ENCODE results near the gene UQCRH. TPM values are rescaled to one million over a fixed set of nuclear protein-coding genes. Genes with fewer than 3 reads are reported as not detected.
"Not testable (repeated sequence)": the region's sequence is repeated elsewhere in the genome, so short reads cannot be mapped to it uniquely, and the experiment has no call there.

Gene UQCRH
- total RNA-seq, 1 experiment from 2014 or later: 525 TPM

- H3K27me3 ChIP-seq (replicated peaks): no peaks in the 10 kb centered on the region
- peaks cover 50% of the 10 kb centered on the region for H3K36me3 ChIP-seq
- H3K27ac ChIP-seq: no peak overlapping the region
- no peak overlapping the region for H3K4me3 ChIP-seq
- DNase-seq (ENCODE audit: low read depth in 1 of 2, low spot score in 2 of 2): no peak
- peaks cover 8% of the 10 kb centered on the region for H3K4me1 ChIP-seq (replicated peaks)
- H3K9me3 ChIP-seq (replicated peaks): no peaks in the 10 kb centered on the region
These were observed 2.6 kb downstream of the UQCRH start for GRCh38 chr1:46306159-46306530.

- H3K36me3 ChIP-seq: peaks cover 67% of the 10 kb centered on the region
These were observed 6.1 kb downstream of the UQCRH start for GRCh38 chr1:46309401-46310159.

DNA sequence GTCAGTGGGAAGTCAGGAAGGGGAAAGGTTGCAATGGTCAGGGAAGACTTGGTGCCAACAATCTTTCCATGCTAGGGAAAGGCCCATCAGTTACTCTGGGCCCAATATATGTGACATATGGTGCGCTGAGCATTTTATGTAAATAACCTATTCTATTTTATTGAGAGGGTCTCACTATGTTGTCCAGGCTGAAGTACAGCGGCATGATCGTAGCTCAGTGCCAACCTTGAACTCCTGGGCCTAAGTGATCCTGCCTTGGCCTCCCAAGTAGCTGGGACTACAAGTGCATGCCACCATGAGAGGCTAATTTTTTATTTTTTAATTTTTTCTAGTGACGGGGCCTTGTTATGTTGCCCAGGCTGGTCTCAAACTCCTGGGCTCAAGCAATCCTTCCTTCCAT, 6.8 kb downstream of the UQCRH start:
- Histone ChIP-seq H3K4me1 (replicated peaks) (no peaks in the 10 kb centered on the region), H3K9me3 (replicated peaks) (no peaks in the 10 kb centered on the region), H3K27me3 (replicated peaks) (no peaks in the 10 kb centered on the region), H3K4me3 (no peak overlapping the region), H3K27ac (no peak overlapping the region), H3K36me3 (peaks cover 72% of the 10 kb centered on the region)
- no peak for DNase-seq (ENCODE audit: low read depth in 1 of 2, low spot score in 2 of 2)

More at GRCh38 chr1:46309401-46310159, 6.1 kb downstream of the UQCRH start:
- Histone ChIP-seq H3K27me3 (replicated peaks) (no peaks in the 10 kb centered on the region), H3K27ac (no peak overlapping the region), H3K4me3 (no peak overlapping the region), H3K9me3 (replicated peaks) (no peaks in the 10 kb centered on the region), H3K4me1 (replicated peaks) (peaks cover 3% of the 10 kb centered on the region; the same call in 1 of the 2 replicates)
- no peak for DNase-seq (ENCODE audit: low read depth in 1 of 2, low spot score in 2 of 2)

DNA sequence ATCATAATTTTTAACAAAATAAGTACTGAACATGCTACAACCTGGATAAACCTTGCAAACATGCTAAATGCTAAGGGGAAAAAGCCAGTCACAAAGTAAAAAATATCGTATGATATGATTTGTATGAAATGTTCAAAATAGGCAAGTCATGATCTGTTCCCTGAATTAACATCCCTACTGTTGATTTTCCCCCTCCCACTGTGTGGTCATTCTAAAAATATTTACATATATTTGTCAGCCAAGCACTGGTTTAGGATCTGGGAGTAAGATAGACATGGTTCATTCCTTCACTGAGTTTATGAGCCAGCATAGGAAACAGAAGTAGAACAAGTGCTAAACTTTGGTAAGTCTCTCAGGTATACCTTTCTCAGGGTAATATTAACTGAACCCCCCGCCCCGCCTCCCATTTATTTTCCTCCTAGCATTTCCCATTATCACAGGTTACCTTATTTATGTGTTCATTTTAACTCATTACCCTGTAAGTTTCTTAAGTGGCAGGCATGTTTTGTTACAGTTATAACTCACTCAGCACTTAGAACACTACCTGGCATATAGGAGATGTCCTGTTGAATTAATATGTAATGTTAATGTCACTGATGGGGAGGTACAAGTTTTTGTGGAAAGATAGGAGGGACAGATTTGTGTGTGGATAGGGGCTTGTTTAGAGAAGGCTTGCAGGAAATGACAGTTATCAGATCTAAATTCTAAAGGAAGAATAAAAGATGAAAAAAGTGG, 12.3 kb downstream of the UQCRH start:
- Histone ChIP-seq H3K4me1 (replicated peaks) (no peaks in the 10 kb centered on the region), H3K9me3 (replicated peaks) (no peaks in the 10 kb centered on the region), H3K36me3 (peaks cover 63% of the 10 kb centered on the region), H3K4me3 (no peak overlapping the region), H3K27ac (no peak overlapping the region), H3K27me3 (replicated peaks) (no peaks in the 10 kb centered on the region)
- DNase-seq (ENCODE audit: low read depth in 1 of 2, low spot score in 2 of 2): no peak

GRCh38 chr1:46317323-46317722, 13.8 kb downstream of the UQCRH start:
- H3K27ac ChIP-seq: no peak overlapping the region
- no peaks in the 10 kb centered on the region for H3K9me3 ChIP-seq (replicated peaks)
- H3K36me3 ChIP-seq: peaks cover 49% of the 10 kb centered on the region
- DNase-seq (ENCODE audit: low read depth in 1 of 2, low spot score in 2 of 2): no peak
- H3K27me3 ChIP-seq (replicated peaks): no peaks in the 10 kb centered on the region
- H3K4me3 ChIP-seq: no peak overlapping the region
- H3K4me1 ChIP-seq (replicated peaks): no peaks in the 10 kb centered on the region

GRCh38 chr1:46319301-46319700, 15.8 kb downstream of the UQCRH start:
- not testable (repeated sequence) for H3K4me1 ChIP-seq (replicated peaks); H3K27me3 ChIP-seq (replicated peaks); H3K9me3 ChIP-seq (replicated peaks); H3K4me3 ChIP-seq; DNase-seq (ENCODE audit: low read depth in 1 of 2, low spot score in 2 of 2); H3K27ac ChIP-seq
- peaks cover 31% of the 10 kb centered on the region for H3K36me3 ChIP-seq

GRCh38 chr1:46319960-46320914, 16.7 kb downstream of the UQCRH start:
- not testable (repeated sequence) for DNase-seq (ENCODE audit: low read depth in 1 of 2, low spot score in 2 of 2); H3K27ac ChIP-seq

GRCh38 chr1:46322191-46322590, 18.7 kb downstream of the UQCRH start:
- H3K36me3 ChIP-seq; H3K27ac ChIP-seq; H3K4me3 ChIP-seq; H3K9me3 ChIP-seq (replicated peaks); H3K27me3 ChIP-seq (replicated peaks); H3K4me1 ChIP-seq (replicated peaks); DNase-seq (ENCODE audit: low read depth in 1 of 2, low spot score in 2 of 2): not testable (repeated sequence)

More at GRCh38 chr1:46319960-46320914, 16.7 kb downstream of the UQCRH start:
- peaks cover 23% of the 10 kb centered on the region for H3K36me3 ChIP-seq
- not testable (repeated sequence) for H3K27me3 ChIP-seq (replicated peaks); H3K4me3 ChIP-seq; H3K4me1 ChIP-seq (replicated peaks); H3K9me3 ChIP-seq (replicated peaks)

DNA sequence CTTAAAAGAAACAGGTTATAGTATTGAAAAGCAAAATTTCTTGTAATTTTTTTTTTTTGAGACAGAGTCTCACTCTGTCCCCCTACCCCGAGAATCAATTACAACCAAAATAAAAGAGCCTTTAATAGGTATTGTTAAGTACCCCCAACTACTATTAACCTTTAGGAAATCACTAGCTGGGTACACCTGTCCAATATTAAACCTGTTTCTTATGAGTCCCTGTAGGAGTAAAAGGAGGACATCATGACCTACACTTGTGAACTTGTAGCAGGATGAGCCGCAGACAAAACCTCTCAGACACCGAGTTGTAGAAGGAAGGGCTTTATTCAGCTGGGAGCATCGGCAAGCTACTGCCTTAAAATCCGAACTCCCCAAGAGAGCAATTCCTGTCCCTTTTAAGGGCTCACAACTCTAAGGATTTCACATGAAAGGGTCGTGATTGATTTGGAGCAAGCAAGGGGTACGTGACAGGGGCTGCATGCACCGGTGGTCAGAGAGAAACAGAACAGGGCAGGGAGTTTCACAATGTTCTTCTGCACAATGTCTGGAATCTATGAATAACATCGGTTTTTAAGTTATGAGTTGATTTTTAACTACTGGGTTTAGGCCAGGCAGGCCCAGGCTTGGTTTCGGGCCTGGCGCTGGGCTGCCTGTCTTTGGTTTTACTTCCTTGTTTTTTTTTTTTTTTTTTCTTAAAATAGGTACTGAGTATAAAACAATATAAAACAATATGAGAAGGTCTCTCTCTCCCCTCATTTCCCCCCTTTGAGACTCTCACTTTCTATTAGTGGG, 22.0 kb downstream of the UQCRH start:
- H3K4me1 ChIP-seq (replicated peaks); H3K4me3 ChIP-seq; H3K36me3 ChIP-seq; H3K27me3 ChIP-seq (replicated peaks); H3K9me3 ChIP-seq (replicated peaks); H3K27ac ChIP-seq; DNase-seq (ENCODE audit: low read depth in 1 of 2, low spot score in 2 of 2): not testable (repeated sequence)

- H3K4me3 ChIP-seq; H3K36me3 ChIP-seq; DNase-seq (ENCODE audit: low read depth in 1 of 2, low spot score in 2 of 2); H3K27ac ChIP-seq; H3K27me3 ChIP-seq (replicated peaks); H3K4me1 ChIP-seq (replicated peaks); H3K9me3 ChIP-seq (replicated peaks): not testable (repeated sequence)
These were observed 24.7 kb downstream of the UQCRH start for GRCh38 chr1:46328182-46328581.

DNA sequence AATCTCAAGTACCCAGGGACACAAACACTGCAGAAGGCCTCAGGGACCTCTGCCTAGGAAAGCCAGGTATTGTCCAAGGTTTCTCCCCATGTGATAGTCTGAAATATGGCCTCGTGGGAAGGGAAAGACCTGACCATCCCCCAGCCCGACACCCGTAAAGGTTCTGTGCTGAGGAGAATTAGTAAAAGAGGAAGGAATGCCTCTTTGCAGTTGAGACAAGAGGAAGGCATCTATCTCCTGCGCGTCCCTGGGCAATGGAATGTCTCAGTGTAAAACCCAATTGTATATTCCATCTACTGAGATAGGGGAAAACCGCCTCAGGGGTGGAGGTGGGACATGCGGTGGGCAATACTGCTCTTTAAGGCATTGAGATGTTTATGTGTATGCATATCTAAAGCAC, 26.3 kb downstream of the UQCRH start:
- not testable (repeated sequence) for H3K27me3 ChIP-seq (replicated peaks); H3K27ac ChIP-seq; H3K4me1 ChIP-seq (replicated peaks); H3K4me3 ChIP-seq; H3K36me3 ChIP-seq; DNase-seq (ENCODE audit: low read depth in 1 of 2, low spot score in 2 of 2); H3K9me3 ChIP-seq (replicated peaks)

GRCh38 chr1:46330381-46330780, 26.9 kb downstream of the UQCRH start:
- not testable (repeated sequence) for H3K4me1 ChIP-seq (replicated peaks); H3K4me3 ChIP-seq; H3K9me3 ChIP-seq (replicated peaks); H3K27ac ChIP-seq; DNase-seq (ENCODE audit: low read depth in 1 of 2, low spot score in 2 of 2); H3K36me3 ChIP-seq; H3K27me3 ChIP-seq (replicated peaks)

All from SJSA1 (cell line).